Ammon's horn (tissue), 1 donor: ENCODE measurements around the gene MAP1LC3C.

Source experiments
- DNase-seq: peaks from one replicate; pipeline ENCODE4 v3.0.0-alpha.2; 2016; ENCODE audit warnings: low spot score

The MAP1LC3C gene

DNA sequence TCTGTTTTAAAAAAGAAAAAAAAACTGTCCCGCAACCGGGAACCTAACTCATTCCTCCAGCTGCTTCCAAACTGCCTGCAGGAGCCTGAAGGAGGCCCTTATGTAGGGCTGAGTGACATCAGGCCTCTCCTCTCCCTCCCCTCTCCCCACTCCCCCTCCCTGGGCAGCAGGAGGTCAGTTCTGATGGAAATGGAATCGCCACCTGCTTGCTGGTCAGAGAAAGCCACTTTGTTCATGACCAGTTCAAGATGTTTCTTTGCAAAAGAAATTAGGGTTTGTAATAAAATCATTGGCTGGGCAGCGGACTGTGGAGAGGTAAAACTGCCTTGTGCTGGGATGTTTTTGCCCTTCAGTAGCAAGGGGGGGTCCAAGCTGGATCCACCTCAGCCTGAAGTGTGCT is at the start of gene MAP1LC3C:
TSS of gene MAP1LC3C (minus strand) at position 73 of the 400 bp plus-strand sequence. CDS start 90 bp downstream, outside the sequence.
- DNase-seq: no peak

DNA sequence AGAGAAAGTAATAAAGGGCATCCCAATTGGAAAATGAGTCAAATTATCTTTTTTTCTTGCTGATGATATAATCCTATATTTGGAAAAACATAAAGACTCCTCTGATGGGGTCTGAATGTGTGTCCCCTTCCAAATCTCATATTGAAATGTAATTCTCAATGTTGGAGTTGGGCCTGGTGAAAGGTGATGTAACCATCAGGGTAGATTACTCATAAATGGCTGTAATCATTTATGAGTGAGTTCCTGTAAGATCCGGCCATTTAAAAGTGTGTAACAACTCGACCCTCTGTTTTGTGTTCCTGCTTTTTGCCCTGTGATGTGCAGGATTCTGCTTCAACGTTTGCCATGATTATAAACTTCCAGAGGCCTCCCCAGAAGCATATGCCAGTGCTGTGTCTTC is 44.3 kb upstream of the MAP1LC3C start:
- DNase-seq: no peak

DNA sequence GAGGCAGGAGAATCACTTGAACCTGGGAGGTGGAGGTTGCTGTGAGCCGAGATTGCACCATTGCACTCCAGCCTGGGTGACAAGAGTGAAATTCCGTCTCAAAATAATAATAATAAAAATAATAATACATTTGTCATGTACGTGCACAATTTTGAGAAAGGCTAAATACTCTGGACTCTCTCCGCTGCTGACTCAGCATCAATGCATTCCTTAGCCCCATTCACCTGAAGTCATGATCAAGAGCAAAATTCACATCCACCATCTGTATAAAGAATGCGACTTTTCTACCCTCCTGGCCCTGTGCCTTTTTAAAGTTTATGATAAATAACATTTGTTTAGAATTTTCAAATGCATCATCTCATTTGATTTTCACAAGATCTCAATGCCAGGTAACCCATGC is 35.5 kb upstream of the MAP1LC3C start:
- DNase-seq: no peak

DNA sequence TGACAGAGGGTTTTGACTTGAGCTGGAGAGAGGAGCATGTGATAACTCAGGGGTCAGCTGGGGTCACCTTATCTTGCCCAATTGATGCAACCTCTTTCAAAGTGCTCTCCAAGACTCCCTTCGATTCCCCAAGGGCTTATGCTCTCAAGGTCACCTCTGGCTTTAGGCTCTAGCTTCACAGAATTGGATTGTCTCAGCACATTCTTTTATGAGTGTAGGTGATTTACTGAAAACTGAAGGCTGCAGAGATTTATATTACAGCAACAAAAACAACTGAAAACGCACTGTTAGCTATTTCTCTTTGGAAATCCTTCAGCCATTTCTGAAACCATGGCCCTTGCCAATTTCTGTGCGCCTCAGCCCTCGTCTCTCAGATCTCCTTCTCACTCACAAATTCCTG is 34.5 kb upstream of the MAP1LC3C start:
- no peak for DNase-seq

DNA sequence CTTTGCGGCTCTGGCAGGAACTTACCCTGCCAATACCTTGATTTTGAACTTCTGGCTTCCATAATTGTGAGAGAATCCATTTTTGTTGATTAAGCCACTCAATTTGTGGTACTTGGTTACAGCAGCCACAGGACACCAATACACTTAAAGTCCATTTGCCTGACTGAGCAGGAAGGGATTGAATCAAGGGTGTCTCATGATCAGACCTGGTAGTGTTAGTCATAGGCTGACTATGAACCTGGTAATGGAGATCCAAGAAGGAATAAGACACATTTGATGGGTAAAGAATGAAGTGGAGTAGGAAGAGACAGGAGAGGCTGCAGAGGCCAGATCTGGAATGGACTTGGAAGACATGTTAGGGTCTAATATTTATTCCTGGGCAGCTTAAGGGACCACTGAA is 31.2 kb upstream of the MAP1LC3C start:
- DNase-seq: no peak

DNA sequence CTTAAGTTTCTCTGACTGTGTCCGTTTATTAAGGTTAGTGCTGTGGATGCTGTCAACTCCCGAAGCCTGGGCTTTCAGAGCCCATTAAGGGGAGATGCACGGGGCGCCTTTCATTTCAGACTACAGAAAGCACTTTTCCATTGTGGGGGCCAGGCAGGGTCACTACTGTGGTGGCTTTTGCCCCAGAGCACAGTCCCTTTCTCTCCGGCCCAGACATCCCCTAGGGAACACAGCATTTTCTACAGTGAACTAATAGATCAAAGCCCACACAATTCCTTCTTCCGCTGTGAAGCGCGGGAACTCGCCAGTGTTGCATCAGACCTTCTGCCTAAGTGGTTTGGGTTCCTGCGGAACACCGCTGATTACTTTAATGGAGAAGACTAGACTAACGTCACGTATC is 26.8 kb upstream of the MAP1LC3C start:
- DNase-seq: no peak

DNA sequence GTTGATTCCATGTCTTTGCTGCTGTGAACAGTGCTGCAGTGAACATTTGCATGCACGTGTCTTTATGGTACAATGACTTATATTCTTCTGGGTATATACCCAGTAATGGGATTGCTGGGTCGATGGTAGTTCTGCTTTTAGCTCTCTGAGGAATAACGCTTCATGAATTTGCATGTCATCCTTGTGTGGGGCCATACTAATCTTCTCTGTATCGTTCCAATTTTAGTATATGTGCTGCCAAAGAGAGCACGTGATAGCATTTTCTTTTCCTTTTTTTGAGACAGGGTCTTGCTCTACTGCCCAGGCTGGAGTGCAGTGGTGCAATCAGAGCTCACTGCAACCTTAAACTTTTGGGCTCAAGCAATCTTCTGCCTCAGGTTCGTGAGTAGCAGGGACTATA is 24.9 kb upstream of the MAP1LC3C start:
- DNase-seq: no peak

DNA sequence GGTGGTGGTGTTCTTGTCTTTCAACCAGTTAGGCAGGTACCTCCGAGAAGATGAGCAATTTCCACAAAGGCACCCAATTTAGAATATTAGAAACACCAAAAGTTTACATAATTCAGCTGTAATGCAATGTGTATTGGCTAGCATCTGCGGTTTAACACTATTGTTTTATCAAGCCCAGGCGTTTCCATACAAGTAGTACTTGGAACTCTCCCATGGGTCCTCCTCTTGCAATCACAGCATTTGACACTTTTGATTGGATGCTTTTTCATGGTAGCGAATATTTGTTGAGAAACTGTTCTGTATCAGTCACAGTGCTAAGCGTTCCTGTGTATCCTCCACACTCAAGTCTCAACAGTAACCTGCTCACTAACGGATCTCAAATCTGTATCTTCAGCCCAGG is 20.1 kb upstream of the MAP1LC3C start:
- no peak for DNase-seq

DNA sequence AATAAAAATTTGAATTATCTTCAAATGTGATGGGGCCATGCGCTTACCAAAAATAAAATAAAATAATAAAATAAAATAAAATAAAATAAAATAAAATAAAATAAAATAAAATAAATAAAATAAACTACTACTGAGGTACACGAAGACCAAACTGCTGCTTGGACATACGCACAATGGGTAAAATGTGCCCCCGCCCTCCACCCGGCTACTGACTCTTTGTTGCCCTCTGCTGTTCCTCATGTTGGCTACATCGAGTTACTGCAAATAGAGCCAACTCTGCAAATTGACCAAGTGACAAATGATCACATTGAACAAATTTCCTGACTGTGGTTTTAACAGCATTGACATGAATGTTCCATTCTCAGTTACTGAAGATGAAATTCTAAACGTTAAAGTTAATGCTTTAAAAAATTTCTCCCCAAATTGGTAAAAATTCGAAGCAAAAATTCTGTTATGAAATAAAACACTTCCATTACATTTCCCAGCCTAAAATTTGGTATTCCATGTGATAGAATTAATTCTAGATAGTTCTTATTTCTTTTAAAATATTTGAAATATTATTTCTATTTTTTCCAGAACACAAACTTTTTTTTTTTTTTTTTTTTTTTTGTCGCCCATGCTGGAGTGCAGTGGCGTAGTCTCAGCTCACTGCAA is 18.8 kb upstream of the MAP1LC3C start:
- DNase-seq: peak; percentile 79

DNA sequence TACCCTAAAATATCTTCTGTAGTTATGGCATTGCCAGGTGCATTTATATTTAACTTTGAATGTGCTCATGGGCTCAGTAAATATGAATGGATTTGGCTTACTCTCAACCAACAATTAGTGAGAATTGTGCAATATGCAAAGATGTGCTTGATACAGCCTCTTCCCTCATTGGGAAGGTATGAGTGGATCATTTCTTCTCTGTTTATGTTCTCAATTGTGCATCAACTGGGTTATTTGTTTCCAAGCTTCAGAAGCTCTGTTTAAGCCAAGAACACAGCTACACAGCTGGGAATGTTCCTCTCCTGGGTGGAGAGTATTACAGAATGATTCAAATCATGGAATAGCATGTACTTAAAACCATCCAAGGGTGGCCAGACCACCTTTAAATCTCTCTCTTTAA is 17.6 kb upstream of the MAP1LC3C start:
- DNase-seq: no peak

DNA sequence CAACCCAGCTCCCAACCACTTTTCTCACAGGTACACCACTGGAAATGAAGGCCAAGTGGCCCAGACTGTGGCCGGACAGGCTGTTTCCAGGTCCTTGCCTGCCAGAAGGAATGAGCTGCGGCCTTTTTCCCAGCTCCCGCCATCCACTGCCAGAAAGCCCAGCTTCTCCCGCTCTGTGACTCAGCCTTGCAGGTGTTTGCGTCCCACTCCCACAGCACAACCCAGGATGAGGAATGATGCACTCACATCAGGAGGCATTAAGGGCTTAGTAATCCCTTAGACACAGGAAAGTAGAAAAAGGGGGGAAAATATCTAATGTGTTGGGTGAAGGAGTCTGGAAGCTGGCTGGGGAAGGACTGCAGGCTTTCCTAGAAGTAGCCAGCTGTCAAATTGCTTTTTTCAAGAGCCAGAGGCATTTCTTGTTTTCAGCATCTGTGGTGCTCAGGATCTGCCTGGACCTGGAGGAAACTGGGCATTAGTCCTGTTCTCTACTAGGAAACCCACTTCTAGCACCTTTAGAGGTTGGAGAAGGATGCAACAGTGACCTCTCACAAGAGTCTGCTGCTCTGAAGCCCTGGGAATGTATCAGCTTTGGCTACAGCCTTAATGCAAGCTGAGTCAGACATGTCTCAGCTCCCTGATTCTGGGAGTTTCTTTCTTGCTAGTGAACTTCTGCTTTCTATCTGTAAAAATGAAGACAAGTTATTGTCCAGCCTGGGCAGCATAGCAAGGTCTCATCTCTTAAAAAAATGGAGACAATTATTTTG is 13.2 kb upstream of the MAP1LC3C start:
- DNase-seq: no peak

DNA sequence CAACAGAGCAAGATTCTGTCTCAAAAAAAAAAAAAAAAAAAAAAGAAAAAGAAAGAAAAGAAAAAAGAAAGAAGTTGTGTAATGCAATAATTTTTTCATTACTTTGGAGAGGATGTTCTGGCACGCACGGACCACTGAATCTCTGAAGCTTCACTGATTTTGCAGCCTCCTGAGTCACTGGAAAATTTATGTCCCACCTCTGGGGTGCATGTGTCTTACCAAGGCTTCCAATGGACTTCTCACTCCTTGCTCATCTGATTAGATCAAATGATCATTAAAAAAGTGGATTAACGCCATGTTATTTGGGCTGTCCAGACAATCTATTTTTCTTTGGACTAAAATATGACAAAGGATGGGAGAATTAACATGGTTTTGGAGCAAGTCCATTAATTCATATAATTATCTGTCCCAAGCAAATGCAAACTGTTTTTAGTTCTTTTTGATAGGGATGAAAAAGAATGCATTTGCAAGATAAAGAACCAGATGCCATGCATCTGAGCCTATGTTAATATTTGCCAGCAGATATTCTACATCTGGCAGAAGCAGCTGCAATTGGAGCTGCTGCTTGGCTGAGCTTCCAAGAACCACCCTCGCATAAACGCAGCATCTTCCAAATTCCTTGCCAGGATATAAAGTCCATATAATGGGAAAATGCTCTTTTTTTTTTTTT is 10.1 kb upstream of the MAP1LC3C start:
- no peak for DNase-seq

DNA sequence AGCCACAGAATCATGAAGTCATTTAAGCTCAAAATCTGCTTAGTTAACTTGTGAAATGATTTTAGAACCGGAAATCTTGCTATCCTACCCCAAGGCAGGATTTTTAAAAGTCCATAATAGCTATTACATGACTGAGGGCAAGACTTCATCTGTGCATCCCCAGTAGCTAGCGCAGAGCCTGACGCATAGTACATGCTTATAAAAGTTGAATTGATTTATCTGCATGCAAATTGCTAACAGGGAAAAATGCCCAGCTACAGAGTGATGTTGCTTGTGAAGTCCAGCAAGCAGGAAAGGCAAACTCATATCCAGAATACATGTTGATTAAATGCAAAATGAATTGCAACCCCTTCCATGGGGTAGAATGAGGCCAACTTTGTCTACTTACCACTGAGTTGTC is 8.1 kb upstream of the MAP1LC3C start:
- no peak for DNase-seq

DNA sequence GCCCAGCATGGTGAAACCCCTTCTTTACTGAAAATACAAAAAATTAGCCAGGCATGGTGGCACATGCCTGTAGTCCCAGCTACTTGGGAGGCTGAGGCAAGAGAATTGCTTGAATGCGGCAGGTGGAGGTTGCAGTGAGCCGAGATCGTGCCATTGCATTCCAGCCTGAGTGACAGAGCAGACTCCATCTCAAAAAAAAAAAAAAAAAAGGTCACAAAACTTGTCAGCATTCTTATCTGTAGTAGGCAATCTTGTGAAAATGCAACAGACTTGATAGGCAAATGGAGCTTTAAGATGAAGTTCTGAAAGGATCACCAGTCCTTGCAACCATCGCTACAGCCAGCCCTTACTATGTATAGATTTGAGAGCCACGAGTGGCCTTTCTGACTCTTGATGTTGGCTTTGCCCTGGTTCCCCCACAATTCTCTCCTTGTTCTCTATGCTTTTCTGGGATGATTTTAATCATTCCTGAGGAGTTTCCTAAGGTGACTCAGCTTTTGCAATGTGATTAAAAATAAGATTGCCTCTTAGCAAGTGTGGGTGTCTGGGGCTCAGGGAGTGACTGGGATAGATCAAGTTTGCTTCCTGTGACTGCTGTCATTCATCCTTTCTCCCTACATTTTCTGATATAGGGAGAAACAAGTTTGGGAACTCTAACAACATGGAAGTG is 7.1 kb upstream of the MAP1LC3C start:
- no peak for DNase-seq

DNA sequence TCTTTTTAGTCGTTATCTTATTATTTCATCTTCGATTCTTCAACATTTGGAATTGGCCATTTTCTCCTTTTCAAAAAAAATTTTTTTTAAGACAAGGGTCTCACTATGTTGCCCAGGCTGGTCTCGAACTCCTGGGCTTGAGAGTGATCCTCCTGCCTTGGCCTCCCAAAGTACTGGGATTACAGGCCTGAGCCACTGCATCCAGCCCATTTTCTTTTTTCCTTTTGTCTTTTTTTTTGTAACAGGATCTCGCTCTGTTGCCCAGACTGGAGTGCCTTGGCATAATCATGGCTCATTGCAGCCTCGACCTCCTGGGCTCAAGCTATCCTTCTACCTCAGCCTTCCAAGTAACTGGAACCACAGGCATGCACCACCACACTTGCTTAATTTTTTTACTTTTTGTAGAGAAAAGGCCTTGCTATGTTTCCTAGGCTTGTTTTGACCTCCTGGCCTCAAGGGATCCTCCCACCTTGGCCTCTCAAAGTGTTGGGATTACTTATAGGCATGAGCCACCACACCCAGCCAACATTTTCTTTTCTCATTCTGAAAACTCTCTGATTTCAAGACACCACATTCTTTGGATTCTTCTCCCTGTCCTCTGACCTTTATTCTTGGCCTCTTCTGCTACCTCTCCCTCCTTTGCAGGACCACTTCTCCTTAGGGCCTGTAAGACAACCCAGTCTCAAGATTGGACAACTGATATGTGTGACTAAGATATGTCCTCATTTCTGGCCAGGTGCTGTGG is 6.0 kb upstream of the MAP1LC3C start:
- no peak for DNase-seq

DNA sequence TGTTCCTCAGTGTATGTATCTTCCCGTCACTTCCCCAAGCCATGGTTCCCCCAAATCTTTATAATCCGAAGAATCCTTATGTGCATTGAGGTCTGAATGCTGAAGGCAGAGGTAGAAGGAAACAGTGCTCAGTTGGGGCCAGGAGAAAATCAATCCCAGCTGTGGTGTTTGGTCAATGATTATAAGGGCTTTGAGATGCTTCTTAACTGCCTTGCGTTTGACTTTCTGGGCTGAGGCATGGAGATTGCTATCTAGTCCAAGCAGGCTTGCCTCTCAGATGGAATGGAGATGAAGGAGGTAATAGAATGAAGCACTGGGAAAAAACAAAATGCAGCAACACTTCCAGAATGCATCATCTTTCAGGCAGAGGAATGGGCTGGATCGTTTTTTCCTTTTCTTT is 3.6 kb upstream of the MAP1LC3C start:
- no peak for DNase-seq

DNA sequence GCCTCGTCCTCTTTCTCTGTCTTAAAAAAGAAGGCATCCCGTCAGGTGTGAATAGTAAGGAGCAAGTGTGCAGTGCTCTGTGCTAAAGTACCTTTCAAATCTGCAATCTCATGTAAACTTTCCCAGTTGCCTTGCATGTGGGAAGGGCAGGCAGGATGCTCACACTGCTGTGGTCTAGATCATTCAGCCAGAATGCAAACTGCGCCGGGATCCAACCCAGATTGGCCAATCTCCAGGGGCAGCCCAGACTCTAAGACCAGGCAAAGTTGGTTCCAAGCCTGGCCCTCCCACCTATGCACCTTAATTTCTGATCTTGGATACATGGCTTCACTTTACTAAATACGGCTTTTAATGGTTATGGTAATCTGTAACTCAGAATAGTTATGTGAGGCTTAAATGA is 3.2 kb upstream of the MAP1LC3C start:
- no peak for DNase-seq

DNA sequence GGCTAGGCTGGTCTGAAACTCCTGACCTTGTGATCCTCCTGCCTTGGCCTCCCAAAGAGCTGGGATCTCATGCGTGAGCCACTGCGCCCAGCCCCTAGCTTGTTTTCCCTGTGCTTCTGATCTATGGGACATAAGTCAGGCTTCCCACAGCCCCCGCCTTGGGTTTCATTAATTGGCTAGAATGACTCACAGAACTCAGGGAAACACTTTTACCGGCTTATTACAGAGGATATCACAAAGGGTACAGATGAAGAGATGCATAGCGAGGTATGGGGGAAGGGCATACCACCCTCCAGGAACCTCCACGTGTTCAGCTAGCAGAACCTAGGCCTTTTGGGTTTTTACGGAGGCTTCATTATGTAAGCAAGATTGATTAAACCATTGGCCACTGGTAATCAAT is 1.5 kb upstream of the MAP1LC3C start:
- DNase-seq: no peak

DNA sequence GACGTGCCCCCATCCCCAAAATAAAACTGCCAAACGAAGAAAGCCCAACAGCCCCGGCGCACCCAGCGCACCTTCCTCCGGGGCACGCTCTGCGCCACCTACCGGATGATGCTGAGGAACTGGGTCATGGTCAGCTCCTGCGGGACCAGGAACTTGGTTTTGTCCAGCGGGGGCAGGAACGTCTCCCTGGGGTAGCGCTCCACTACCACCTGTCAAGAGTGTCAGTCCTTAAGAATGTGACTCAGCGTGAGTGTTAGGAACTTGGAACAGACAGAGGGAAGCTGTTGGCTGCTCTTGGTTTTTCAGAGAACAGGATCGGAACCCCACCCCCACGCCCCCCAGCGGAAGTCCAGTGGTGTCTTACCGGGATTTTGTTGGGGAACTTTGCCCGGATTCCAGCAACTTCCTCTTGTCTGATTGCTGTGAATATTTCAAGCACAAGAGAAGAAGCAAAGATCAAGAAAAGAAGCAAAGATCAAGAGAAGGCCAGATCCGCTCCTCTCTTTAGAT is 431 bp downstream of the MAP1LC3C start:
- peak; percentile 48 for DNase-seq

DNA sequence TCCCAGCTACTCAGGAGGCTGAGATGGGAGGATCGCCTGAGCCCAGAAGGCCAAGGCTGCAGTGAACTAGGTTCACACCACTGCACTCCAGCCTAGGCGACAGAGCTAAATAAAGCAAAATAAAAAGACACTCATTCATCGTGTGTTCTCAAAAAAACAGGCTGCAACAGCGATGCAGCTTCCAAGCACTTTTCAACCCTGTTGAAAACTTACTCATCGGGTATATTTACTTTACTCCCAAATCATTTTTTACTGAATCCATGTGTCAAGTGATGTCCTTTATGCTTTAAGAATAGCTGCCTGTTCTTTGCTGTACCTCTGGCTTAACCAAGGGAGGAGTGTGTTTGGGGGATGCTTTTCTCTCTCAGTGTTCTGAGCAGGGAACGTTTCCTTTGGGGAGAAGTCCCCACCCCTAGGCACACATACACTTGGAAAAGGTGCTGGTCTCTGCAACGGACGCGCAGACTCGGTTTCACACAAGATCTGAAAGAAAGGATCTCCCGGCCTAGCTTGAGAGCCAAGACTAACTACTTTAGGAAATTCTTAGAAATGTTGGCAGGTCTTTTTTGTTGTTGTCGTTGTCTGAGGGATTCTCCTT is 1.4 kb downstream of the MAP1LC3C start:
- no peak for DNase-seq

DNA sequence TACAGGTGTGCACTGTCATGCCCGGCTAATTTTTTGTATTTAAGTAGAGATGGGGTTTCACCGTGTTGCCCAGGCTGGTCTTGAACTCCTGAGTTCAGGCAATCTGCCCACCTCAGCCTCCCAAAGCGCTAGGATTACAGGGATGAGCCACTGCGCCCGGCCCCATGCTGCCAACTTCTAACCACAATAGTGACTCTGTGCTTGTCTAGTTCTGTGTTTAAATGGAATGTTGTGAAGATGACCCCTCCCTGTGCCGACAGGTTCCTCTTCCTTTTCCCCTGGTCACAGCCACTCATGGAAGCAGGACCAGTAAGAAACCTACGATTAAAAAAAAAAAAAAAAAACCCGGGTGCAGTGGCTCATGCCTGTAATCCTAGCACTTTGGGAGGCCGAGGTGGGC is 4.7 kb downstream of the MAP1LC3C start:
- DNase-seq: no peak
